OCI-LY1 (cell line): ENCODE results near the gene CLEC3A.

Source experiments
- H2AFZ ChIP-seq: fragments of 200-600 bp; sonication (generic), shearing (Covaris generic); 2 replicates; pipeline ENCODE4 v1.6.0; 2014; ENCODE audit warnings: antibody characterized with exemption, mild to moderate bottlenecking, low read length
- H3F3A ChIP-seq: fragments of 200-600 bp; sonication (generic), shearing (Covaris generic); 2 replicates; pipeline ENCODE4 v1.6.0; 2014; ENCODE audit warnings: mild to moderate bottlenecking, antibody characterized with exemption, low read length, moderate library complexity; ENCODE audit not compliant: insufficient read depth
- H3K27ac ChIP-seq: fragments of 200-600 bp; sonication (generic); 2 replicates; pipeline ENCODE4 v1.5.1; 2014; ENCODE audit warnings: low read length, mixed run types, mild to moderate bottlenecking, low read depth; ENCODE audit not compliant: poor library complexity, severe bottlenecking
- H3K27me3 ChIP-seq: fragments of 200-600 bp; sonication (generic); 2 replicates; pipeline ENCODE4 v1.6.0; 2014; ENCODE audit warnings: antibody characterized with exemption, mild to moderate bottlenecking, low read length, moderate library complexity; ENCODE audit not compliant: insufficient read depth
- H3K36me3 ChIP-seq: fragments of 200-600 bp; sonication (generic); 2 replicates; pipeline ENCODE4 v1.6.1; 2014; ENCODE audit warnings: mild to moderate bottlenecking, antibody characterized with exemption, low read length, moderate library complexity, mixed read lengths; ENCODE audit not compliant: insufficient read depth
- H3K4me1 ChIP-seq: fragments of 200-600 bp; sonication (generic); 2 replicates; pipeline ENCODE4 v1.5.1; 2014; ENCODE audit warnings: mild to moderate bottlenecking, low read length, moderate library complexity; ENCODE audit not compliant: insufficient read depth, severe bottlenecking
- H3K4me2 ChIP-seq: fragments of 200-600 bp; sonication (generic), shearing (Covaris generic); 2 replicates; pipeline ENCODE4 v1.6.1; 2014; ENCODE audit warnings: low read length
- H3K4me3 ChIP-seq: fragments of 200-600 bp; sonication (generic); 2 replicates; pipeline ENCODE4 v1.5.1; 2014; ENCODE audit warnings: low read length, low read depth, mild to moderate bottlenecking, mixed read lengths; ENCODE audit not compliant: poor library complexity, severe bottlenecking
- H3K79me2 ChIP-seq: fragments of 200-600 bp; shearing (Covaris generic); 2 replicates; pipeline ENCODE4 v1.6.1; 2016; ENCODE audit warnings: mixed run types, low read length, mixed read lengths; ENCODE audit not compliant: insufficient read depth
- H3K9ac ChIP-seq: fragments of 200-600 bp; sonication (generic), shearing (Covaris generic); 2 replicates; pipeline ENCODE4 v1.6.1; 2014; ENCODE audit warnings: mild to moderate bottlenecking, low read length, mixed read lengths
- H3K9me2 ChIP-seq: fragments of 200-600 bp; sonication (generic), shearing (Covaris generic); 2 replicates; pipeline ENCODE4 v1.6.1; 2014; ENCODE audit warnings: low read depth, mild to moderate bottlenecking, low read length, mixed read lengths
- H3K9me3 ChIP-seq: fragments of 200-600 bp; shearing (Covaris generic); 2 replicates; pipeline ENCODE4 v1.6.1; 2014; ENCODE audit warnings: low read length, mixed read lengths
- H4K20me1 ChIP-seq: fragments of 200-600 bp; sonication (generic), shearing (Covaris generic); 2 replicates; pipeline ENCODE4 v1.6.0; 2016; ENCODE audit warnings: mild to moderate bottlenecking, low read length; ENCODE audit not compliant: insufficient read depth
- EZH2 ChIP-seq: fragments of 200-600 bp; sonication (generic), shearing (Covaris generic); IDR thresholded peaks from 2 replicates; pipeline ENCODE4 v1.8.0; 2017; ENCODE audit warnings: borderline replicate concordance, mixed run types, mild to moderate bottlenecking, antibody characterized with exemption, low read length, moderate library complexity, mixed read lengths
- TF ChIP-seq, protein P1 (sequence below): fragments of 200-600 bp; sonication (generic), shearing (Covaris generic); IDR thresholded peaks from 2 replicates; pipeline ENCODE4 v1.5.1; 2017; ENCODE audit warnings: mild to moderate bottlenecking, antibody characterized with exemption, low read length, moderate library complexity, mixed read lengths

CLEC3A gene

GRCh38 chr16:77993111-77993985 is 29.0 kb upstream of the CLEC3A start:
- H3K4me2 ChIP-seq, result no peak overlapping the region
- no peaks in the 10 kb centered on the region for H3K79me2 ChIP-seq
- no peak overlapping the region for H3K27ac ChIP-seq
- H3K9me2 ChIP-seq, result no peaks in the 10 kb centered on the region
- H3K27me3 ChIP-seq, result no peaks in the 10 kb centered on the region
- no peak overlapping the region for H3K9ac ChIP-seq
- no peak overlapping the region for H2AFZ ChIP-seq
- no peaks in the 10 kb centered on the region for H3F3A ChIP-seq
- no peak for TF ChIP-seq EZH2
- TF ChIP-seq, protein P1, sequence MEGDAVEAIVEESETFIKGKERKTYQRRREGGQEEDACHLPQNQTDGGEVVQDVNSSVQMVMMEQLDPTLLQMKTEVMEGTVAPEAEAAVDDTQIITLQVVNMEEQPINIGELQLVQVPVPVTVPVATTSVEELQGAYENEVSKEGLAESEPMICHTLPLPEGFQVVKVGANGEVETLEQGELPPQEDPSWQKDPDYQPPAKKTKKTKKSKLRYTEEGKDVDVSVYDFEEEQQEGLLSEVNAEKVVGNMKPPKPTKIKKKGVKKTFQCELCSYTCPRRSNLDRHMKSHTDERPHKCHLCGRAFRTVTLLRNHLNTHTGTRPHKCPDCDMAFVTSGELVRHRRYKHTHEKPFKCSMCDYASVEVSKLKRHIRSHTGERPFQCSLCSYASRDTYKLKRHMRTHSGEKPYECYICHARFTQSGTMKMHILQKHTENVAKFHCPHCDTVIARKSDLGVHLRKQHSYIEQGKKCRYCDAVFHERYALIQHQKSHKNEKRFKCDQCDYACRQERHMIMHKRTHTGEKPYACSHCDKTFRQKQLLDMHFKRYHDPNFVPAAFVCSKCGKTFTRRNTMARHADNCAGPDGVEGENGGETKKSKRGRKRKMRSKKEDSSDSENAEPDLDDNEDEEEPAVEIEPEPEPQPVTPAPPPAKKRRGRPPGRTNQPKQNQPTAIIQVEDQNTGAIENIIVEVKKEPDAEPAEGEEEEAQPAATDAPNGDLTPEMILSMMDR, result no peak
- no peaks in the 10 kb centered on the region for H3K4me1 ChIP-seq
- no peaks in the 10 kb centered on the region for H4K20me1 ChIP-seq
- no peaks in the 10 kb centered on the region for H3K36me3 ChIP-seq
- H3K4me3 ChIP-seq, result no peak overlapping the region
- no peaks in the 10 kb centered on the region for H3K9me3 ChIP-seq

GRCh38 chr16:77995843-77996455 is 26.4 kb upstream of the CLEC3A start:
- H3K27ac ChIP-seq, result no peak overlapping the region
- no peaks in the 10 kb centered on the region for H3K9me2 ChIP-seq
- H3K79me2 ChIP-seq, result no peaks in the 10 kb centered on the region
- no peak for TF ChIP-seq EZH2
- TF ChIP-seq, protein P1, result no peak
- H4K20me1 ChIP-seq, result no peaks in the 10 kb centered on the region
- H3K36me3 ChIP-seq, result no peaks in the 10 kb centered on the region
- no peaks in the 10 kb centered on the region for H3K9me3 ChIP-seq
- no peaks in the 10 kb centered on the region for H3F3A ChIP-seq
- no peaks in the 10 kb centered on the region for H3K27me3 ChIP-seq
- H2AFZ ChIP-seq, result no peak overlapping the region
- H3K4me1 ChIP-seq, result no peaks in the 10 kb centered on the region
- no peak overlapping the region for H3K4me2 ChIP-seq
- H3K9ac ChIP-seq, result no peak overlapping the region
- H3K4me3 ChIP-seq, result no peak overlapping the region

DNA sequence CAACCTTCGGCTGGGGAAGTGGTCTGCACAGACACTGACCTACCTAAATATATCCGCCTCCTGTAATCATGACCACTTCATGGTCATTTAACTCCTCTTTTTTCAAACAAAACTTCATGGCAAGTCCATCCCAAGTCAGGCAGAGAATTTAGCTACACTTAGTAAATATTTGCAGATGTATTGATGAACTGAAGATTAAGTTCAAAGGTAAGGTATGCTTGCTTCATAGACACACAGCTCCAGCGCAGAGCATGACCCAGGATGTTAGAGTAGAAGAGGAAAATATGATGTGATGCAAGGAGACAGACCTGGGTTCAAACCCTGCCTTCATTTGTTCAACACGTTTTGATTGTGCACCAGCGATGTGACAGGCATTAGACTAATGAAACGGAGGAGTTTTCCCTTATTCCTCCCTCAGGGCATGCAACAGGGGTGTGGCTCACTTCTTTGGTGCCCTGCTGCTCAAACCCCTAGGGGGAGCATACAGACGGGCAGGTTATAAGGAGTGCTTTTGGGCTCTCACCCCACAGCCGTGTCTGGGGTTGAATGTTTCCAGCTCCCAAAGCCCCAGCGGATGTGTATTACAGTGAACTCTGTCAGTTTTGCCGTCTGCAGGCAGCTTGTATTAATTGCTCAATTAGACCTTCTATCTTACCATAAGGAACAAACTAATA is 23.9 kb upstream of the CLEC3A start:
- H4K20me1 ChIP-seq, result no peaks in the 10 kb centered on the region
- H3K9me2 ChIP-seq, result no peaks in the 10 kb centered on the region
- H3K4me2 ChIP-seq, result no peak overlapping the region
- H3K4me3 ChIP-seq, result no peak overlapping the region
- no peak overlapping the region for H3K27ac ChIP-seq
- no peaks in the 10 kb centered on the region for H3K79me2 ChIP-seq
- no peak overlapping the region for H3K9ac ChIP-seq
- no peaks in the 10 kb centered on the region for H3K4me1 ChIP-seq
- no peak overlapping the region for H2AFZ ChIP-seq
- no peaks in the 10 kb centered on the region for H3K36me3 ChIP-seq
- no peaks in the 10 kb centered on the region for H3K9me3 ChIP-seq
- no peaks in the 10 kb centered on the region for H3K27me3 ChIP-seq
- H3F3A ChIP-seq, result no peaks in the 10 kb centered on the region
- TF ChIP-seq, protein P1, result no peak
- TF ChIP-seq EZH2, result no peak
